Mucosa of rectum (tissue), 2 donors: ENCODE results near the gene KIAA1958.
A peak's percentile ranks its signal among the peaks of the same experiment; 100 is the strongest.

Source experiments
- H3K27ac ChIP-seq, 2 donors: one replicate each; pipeline ENCODE4 v1.7.0; 2013; ENCODE audit warnings: inconsistent platforms in 2 of 2, low read depth in 2 of 2, low read length in 2 of 2
- H3K27me3 ChIP-seq, 2 donors: one replicate each; pipeline ENCODE4 v1.7.0; 2013; ENCODE audit warnings: low read length in 2 of 2; ENCODE audit not compliant: control insufficient read depth in 2 of 2, insufficient read depth in 2 of 2
- H3K36me3 ChIP-seq, 2 donors: one replicate each; pipeline ENCODE4 v1.7.0; 2013; ENCODE audit warnings: low read length in 2 of 2; ENCODE audit not compliant: control insufficient read depth in 2 of 2, insufficient read depth in 2 of 2
- H3K4me1 ChIP-seq, 2 donors: one replicate each; pipeline ENCODE4 v1.7.0; 2013; ENCODE audit warnings: low read length in 2 of 2, mild to moderate bottlenecking in 1 of 2; ENCODE audit not compliant: control insufficient read depth in 2 of 2, insufficient read depth in 2 of 2
- H3K4me3 ChIP-seq, 2 donors: one replicate each; pipeline ENCODE4 v1.7.0; 2013; ENCODE audit warnings: low read length in 2 of 2
- H3K9ac ChIP-seq, 2 donors: one replicate each; pipeline ENCODE4 v1.7.0; 2013; ENCODE audit warnings: low read length in 2 of 2, low read depth in 1 of 2, mild to moderate bottlenecking in 1 of 2
- H3K9me3 ChIP-seq, 2 donors: one replicate each; pipeline ENCODE4 v1.7.0; 2013; ENCODE audit warnings: low read length in 2 of 2; ENCODE audit not compliant: control insufficient read depth in 2 of 2
- donor health status: healthy.
- donor health status: Normal muscosa, but diverticular disease.

KIAA1958 gene

GRCh38 chr9:112705768-112706427 is 219.3 kb downstream of the KIAA1958 start:
- peaks cover 6 to 7% of the 10 kb centered on the region in 2 donors for H3K36me3 ChIP-seq
- no peak overlapping the region for H3K9ac ChIP-seq
- H3K27me3 ChIP-seq = no peaks in the 10 kb centered on the region
- H3K4me1 ChIP-seq = no peaks in the 10 kb centered on the region
- H3K27ac ChIP-seq = no peak overlapping the region
- no peaks in the 10 kb centered on the region for H3K9me3 ChIP-seq
- H3K4me3 ChIP-seq = no peak overlapping the region

GRCh38 chr9:112711050-112711689 is 224.5 kb downstream of the KIAA1958 start:
- Histone ChIP-seq H3K4me3 (no peak overlapping the region), H3K36me3 (peaks cover 11 to 13% of the 10 kb centered on the region in 2 donors), H3K9ac (no peak overlapping the region), H3K27me3 (no peaks in the 10 kb centered on the region), H3K27ac (no peak overlapping the region), H3K4me1 (peaks cover 0 to 2% of the 10 kb centered on the region in 2 donors), H3K9me3 (no peaks in the 10 kb centered on the region)

DNA sequence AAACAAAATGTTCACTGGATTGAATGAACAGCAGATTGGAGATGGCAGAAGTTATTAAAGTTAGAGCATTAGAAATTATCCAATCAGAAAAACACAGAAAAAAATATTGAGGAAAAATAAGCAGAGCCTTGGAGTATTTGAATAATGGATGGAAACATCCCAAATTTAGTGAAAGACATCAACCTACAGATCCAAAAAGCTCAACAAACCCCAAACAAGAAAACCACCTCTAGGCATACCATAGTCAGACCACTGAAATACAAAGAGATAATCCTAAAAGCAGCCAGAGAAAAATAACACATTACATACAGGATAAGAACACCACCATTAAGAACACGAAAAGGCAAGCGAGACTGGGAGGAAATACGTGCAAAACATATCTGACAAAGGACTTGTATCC is 226.1 kb downstream of the KIAA1958 start:
- H3K4me1 ChIP-seq = peaks cover 3 to 6% of the 10 kb centered on the region in 2 donors
- H3K4me3 ChIP-seq = no peak overlapping the region
- no peaks in the 10 kb centered on the region for H3K27me3 ChIP-seq
- no peaks in the 10 kb centered on the region for H3K9me3 ChIP-seq
- no peak overlapping the region for H3K9ac ChIP-seq
- peaks cover 11 to 13% of the 10 kb centered on the region in 2 donors for H3K36me3 ChIP-seq
- no peak overlapping the region for H3K27ac ChIP-seq

- H3K4me3 ChIP-seq = peak within 1 kb of the TSS; percentile 96 to 97
- H3K27ac ChIP-seq = peak within 1 kb of the TSS; percentile 93 to 96
- peaks cover 0 to 8% of the 10 kb centered on the region in 2 donors for H3K36me3 ChIP-seq
- peak within 1 kb of the TSS; percentile 93 to 96 for H3K9ac ChIP-seq
- H3K9me3 ChIP-seq = no peaks in the 10 kb centered on the region
- H3K27me3 ChIP-seq = no peaks in the 10 kb centered on the region
- peaks cover 5 to 9% of the 10 kb centered on the region in 2 donors for H3K4me1 ChIP-seq
These were observed 231.2 kb downstream of the KIAA1958 start, which contains the start of gene INIP for GRCh38 chr9:112717661-112718331. Gene INIP, minus strand, starts transcription at chr9:112718117. Its CDS starts 1,632 bp downstream, at chr9:112716485.
